ENCODE results near the gene SCN9A. TPM values are rescaled to one million over a fixed set of nuclear protein-coding genes. Genes with fewer than 3 reads are reported as not detected.

The SCN9A gene
- total RNA-seq (ENCODE audit: low replicate concordance), result 14.0 and 22.9 TPM in 2 replicates

GRCh38 chr2:166375736-166376487, at the start of gene SCN9A:
Gene SCN9A (minus strand): TSS chr2:166375944. CDS start chr2:166311756, 64,188 bp downstream.
- peak; percentile 46 for DNase-seq (ENCODE audit: low read depth)
- peak within 1 kb of the TSS; percentile 74 for H3K4me3 ChIP-seq (ENCODE audit: low read depth, low read length)
- no peak for TF ChIP-seq CTCF (IDR thresholded peaks at IDR 0.05; ENCODE audit: insufficient read depth, low read length)

DNA sequence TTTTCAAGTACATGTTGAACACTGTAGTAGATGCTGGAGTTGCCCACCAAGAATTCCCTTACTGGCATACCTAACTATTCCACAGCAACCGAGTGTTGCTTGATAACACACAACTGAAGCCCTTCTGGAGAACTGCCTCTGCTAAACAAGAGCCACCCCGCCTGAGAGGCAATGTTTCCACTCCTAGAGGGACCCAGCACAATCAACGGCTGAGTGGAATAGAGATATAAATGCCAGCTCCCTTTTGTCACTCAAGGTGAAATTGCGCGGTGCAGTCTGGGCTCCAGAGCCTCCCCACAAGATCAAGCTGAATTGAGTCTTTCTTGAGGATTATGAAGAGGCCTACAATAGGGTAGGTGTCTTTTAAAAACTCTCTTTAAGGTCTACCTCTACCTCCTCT, 49.1 kb upstream of the SCN9A start:
- DNase-seq (ENCODE audit: low read depth), result no peak
- H3K4me3 ChIP-seq (ENCODE audit: low read depth, low read length), result no peak overlapping the region
- no peak for TF ChIP-seq CTCF (IDR thresholded peaks at IDR 0.05; ENCODE audit: insufficient read depth, low read length)

DNA sequence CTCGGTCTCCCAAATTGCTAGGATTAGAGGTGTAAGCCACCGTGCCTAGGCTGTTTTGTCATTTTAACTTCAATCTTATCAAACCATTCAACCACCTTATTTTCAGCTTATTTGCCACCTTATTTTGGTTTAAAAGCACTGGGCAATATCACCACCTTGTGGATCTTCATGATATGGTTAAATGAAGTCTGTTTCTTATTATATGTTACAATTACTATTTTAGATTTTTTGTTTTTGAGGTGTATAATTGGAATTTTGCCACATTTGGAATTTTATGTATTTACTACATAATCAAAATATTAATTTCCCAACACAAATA, 43.8 kb upstream of the SCN9A start:
- DNase-seq (ENCODE audit: low read depth), result peak; percentile 76
- H3K4me3 ChIP-seq (ENCODE audit: low read depth, low read length), result no peak overlapping the region
- TF ChIP-seq CTCF (IDR thresholded peaks at IDR 0.05; ENCODE audit: insufficient read depth, low read length), result peak; percentile 64

DNA sequence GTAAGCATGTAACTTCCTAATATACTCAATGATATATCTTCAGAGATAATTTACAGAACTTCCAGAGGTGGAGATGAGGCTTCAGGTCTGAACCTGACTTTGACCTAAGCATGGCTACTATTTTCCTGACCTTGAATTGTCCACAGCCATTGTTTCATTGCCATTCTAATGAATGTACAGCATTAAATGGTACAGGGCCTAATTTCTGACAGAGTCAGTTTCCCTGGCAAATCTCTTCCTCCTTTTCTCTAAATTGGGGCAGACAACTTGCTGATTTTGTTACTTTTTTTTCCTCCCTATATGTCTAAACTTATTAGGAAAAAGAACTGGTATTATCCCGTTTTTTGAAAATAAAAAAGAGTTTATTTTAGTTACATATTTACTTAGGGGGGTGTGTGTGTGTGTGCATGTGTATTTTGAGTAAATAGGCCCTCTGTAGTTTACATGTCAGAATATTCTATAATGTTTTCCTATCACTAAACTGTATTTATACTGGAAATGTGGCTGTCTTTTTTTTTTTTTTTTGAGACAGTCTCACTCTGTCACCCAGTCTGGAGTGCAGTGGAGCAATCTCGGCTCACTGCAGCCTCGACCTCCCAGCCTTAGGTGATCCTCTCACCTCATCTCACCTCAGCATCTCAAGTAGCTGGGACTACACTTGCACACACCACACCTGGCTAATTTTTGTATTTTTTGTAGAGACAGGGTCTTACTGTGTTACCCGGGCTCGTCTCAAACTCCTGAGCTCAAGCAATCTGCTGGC, 43.3 kb upstream of the SCN9A start:
- no peak for DNase-seq (ENCODE audit: low read depth)
- H3K4me3 ChIP-seq (ENCODE audit: low read depth, low read length), result no peak overlapping the region

DNA sequence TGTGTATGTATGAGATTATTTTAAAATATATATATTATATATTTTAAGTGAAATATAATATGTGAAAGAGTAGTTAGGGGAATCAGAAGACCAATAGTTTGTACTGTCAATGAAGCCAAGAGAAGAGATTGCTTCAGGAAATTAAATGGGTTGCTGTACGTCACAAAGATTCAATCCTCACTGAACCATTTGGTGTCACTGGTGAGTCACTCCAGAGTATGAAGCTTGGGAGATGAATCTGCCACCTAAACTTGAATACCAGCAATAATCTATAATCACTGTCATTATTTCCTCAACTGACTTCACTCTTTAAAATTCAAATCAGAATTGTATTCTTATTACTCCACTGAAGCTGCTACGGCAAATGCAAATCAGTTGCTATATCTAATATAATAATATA, 41.9 kb upstream of the SCN9A start:
- peak; percentile 39 for DNase-seq (ENCODE audit: low read depth)
- no peak overlapping the region for H3K4me3 ChIP-seq (ENCODE audit: low read depth, low read length)
- no peak for TF ChIP-seq CTCF (IDR thresholded peaks at IDR 0.05; ENCODE audit: insufficient read depth, low read length)

More for the DNA sequence above, 43.3 kb upstream of the SCN9A start:
- TF ChIP-seq CTCF (IDR thresholded peaks at IDR 0.05; ENCODE audit: insufficient read depth, low read length), result no peak

DNA sequence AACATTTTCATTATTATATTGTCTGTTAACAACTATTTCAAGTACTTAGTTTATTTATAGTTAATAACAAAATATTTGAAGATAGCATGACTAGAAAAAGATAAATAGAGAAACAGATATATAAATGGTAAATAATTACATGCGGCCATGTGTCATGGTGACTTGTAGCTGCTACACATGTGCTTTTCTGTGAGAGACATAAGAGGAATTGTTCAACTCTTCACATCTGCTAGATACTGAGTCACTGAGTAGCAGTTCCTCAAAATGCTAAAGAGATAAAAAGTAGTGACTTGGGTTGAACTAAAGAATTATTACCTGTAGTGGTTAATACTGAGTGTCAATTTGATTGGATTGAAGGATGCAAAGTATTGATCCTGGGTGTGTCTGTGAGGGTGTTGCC, 37.5 kb upstream of the SCN9A start:
- H3K4me3 ChIP-seq (ENCODE audit: low read depth, low read length), result no peak overlapping the region
- no peak for DNase-seq (ENCODE audit: low read depth)
- TF ChIP-seq CTCF (IDR thresholded peaks at IDR 0.05; ENCODE audit: insufficient read depth, low read length), result no peak

Data from fibroblast of the aortic adventitia (primary cell).